GM23248 (cell line): ENCODE data around the gene C1QTNF1. TPM values are rescaled to one million over a fixed set of nuclear protein-coding genes. Genes with fewer than 3 reads are reported as not detected.

ENCODE experiments used
- DNase-seq: peaks from one replicate; pipeline ENCODE4 v3.0.0-alpha.2; 2015
- H2AFZ ChIP-seq: fragments of 200-600 bp; sonication (generic); 2 replicates; pipeline ENCODE4 v1.6.1; 2016; ENCODE audit warnings: antibody characterized with exemption
- H3F3A ChIP-seq: fragments of 200-600 bp; sonication (generic); 2 replicates; pipeline ENCODE4 v1.6.1; 2016; ENCODE audit warnings: mild to moderate bottlenecking, antibody characterized with exemption, mixed run types; ENCODE audit not compliant: insufficient read depth
- H3K27ac ChIP-seq: fragments of 200-600 bp; sonication (generic); 2 replicates; pipeline ENCODE4 v1.5.1; 2016; ENCODE audit warnings: mild to moderate bottlenecking
- H3K27me3 ChIP-seq: fragments of 200-600 bp; sonication (generic); replicated peaks from 2 replicates; pipeline ENCODE4 v1.6.1; 2016; ENCODE audit warnings: mild to moderate bottlenecking; ENCODE audit not compliant: insufficient read depth
- H3K36me3 ChIP-seq: fragments of 200-600 bp; sonication (generic); 2 replicates; pipeline ENCODE4 v1.6.1; 2016; ENCODE audit warnings: low read depth, mild to moderate bottlenecking
- H3K4me1 ChIP-seq: fragments of 200-600 bp; sonication (generic); 2 replicates; pipeline ENCODE4 v1.6.1; 2016; ENCODE audit warnings: mild to moderate bottlenecking; ENCODE audit not compliant: insufficient read depth
- H3K4me2 ChIP-seq: fragments of 200-600 bp; sonication (generic); one replicate; pipeline ENCODE4 v1.6.1; 2016; ENCODE audit warnings: mild to moderate bottlenecking; ENCODE audit not compliant: unreplicated experiment
- H3K4me3 ChIP-seq: fragments of 200-600 bp; sonication (generic); 2 replicates; pipeline ENCODE4 v1.5.1; 2016; ENCODE audit warnings: mild to moderate bottlenecking
- H3K79me2 ChIP-seq: fragments of 200-600 bp; sonication (generic); 2 replicates; pipeline ENCODE4 v1.6.1; 2016; ENCODE audit warnings: mild to moderate bottlenecking; ENCODE audit not compliant: insufficient read depth
- H3K9ac ChIP-seq: fragments of 200-600 bp; sonication (generic); 2 replicates; pipeline ENCODE4 v1.6.1; 2016; ENCODE audit warnings: mild to moderate bottlenecking
- H3K9me2 ChIP-seq: fragments of 200-600 bp; sonication (generic); 2 replicates; pipeline ENCODE4 v1.6.1; 2016; ENCODE audit warnings: mixed run types, mild to moderate bottlenecking, moderate library complexity; ENCODE audit not compliant: insufficient read depth
- H3K9me3 ChIP-seq: fragments of 200-600 bp; sonication (generic); one replicate; pipeline ENCODE4 v1.6.1; 2017; ENCODE audit warnings: low read depth
- H4K20me1 ChIP-seq: fragments of 200-600 bp; sonication (generic); 2 replicates; pipeline ENCODE4 v1.6.0; 2016; ENCODE audit not compliant: insufficient read depth
- EZH2 ChIP-seq: fragments of 200-600 bp; sonication (generic); IDR thresholded peaks from 2 replicates; pipeline ENCODE4 v1.6.1; 2018; ENCODE audit warnings: antibody characterized with exemption, mild to moderate bottlenecking; ENCODE audit not compliant: insufficient read depth, poor library complexity, severe bottlenecking
- EZH2phosphoT487 ChIP-seq: fragments of 200-600 bp; sonication (generic); IDR thresholded peaks from 2 replicates; pipeline ENCODE4 v1.6.1; 2018; ENCODE audit warnings: antibody characterized with exemption, moderate library complexity, mild to moderate bottlenecking, low read depth; ENCODE audit not compliant: insufficient read depth
- WGBS, 2 experiments: methylation state at CpG; one replicate each; pipeline ENCODE4 v1.1.6; 2015 to 2017; ENCODE audit warnings: low lambda C conversion rate in 2 of 2, low coverage in 1 of 2; ENCODE audit errors: missing lambda C conversion rate in 2 of 2; 5-methylcytosine and 5-hydroxymethylcytosine counted together
- in situ Hi-C: fragments of 300-500 bp; cut with MboI; formaldehyde crosslinking; loops from 2 replicates; pipeline ENCODE4 v1.15.0; 2020
- polyA plus RNA-seq: library from polyadenylated mRNA; unstranded; fragments of >200 nt; fragmentation: Nextera tagmentation; extraction: Ambion mirVana; gene quantifications from 2 replicates; pipeline ENCODE4 v1.2.1, GENCODE V29; 2016
- total RNA-seq: library from RNA; depleted of rRNA; stranded (reverse); fragments of >200 nt; shearing (Covaris generic); gene quantifications from 2 replicates; pipeline ENCODE4 v1.2.3, GENCODE V29; 2014

The C1QTNF1 gene
- total and polyA plus RNA-seq, 2 experiments from 2014 or later = 6.1 to 12.2 TPM

DNA sequence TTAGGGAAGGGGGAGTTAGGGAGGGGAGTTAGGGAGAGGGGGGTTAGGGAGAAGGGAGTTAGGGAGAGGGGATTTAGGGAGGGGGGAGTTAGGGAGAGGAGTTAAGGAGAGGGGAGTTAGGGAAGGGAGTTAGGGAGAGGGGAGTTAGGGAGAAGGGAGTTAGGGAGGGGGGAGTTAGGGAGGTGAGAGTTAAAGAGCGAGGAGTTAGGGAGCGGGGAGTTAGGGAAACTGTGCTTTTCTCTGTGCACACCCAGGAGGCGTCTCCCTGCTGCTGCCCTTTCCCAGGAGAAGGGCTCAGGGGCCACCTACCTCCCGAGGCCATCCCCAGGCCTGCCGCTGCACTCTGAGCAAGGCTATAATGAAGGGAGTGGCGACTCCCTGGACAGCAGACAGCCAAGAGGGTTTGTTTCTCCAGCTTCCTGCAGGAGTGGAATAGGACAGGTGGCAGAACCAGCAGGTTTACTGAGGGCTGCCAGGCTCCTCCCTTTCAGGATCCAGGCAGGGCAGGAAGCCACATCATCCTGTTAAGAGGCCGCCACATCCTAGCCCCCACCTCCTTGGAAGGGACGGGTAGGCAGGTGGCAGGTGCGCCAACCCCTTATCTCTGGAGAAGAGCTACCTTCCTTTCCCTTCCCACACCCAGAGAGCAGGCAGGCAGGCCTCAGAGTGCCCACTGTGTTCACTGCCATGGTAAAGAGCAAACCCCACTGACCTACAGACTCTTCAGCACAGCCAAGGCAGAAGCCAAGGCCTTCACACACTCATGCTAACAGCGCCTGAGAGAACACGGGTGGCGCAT, 18.7 kb upstream of the C1QTNF1 start:
- H3K9ac ChIP-seq = no peak overlapping the region
- TF ChIP-seq EZH2phosphoT487 = no peak
- no peak for TF ChIP-seq EZH2
- no peaks in the 10 kb centered on the region for H3K9me3 ChIP-seq
- no peak overlapping the region for H3K27ac ChIP-seq
- WGBS, 2 experiments = 72 to 74% methylated on average over 10 to 12 of the region's 12 CpGs
- DNase-seq = no peak
- H3K4me1 ChIP-seq = peaks cover 19% of the 10 kb centered on the region
- H4K20me1 ChIP-seq = no peaks in the 10 kb centered on the region
- in situ Hi-C loops = no loop called here
- H3K79me2 ChIP-seq = peaks cover 83% of the 10 kb centered on the region
- H3K9me2 ChIP-seq = no peaks in the 10 kb centered on the region
- peaks cover 2% of the 10 kb centered on the region; the same call in 1 of the 2 replicates for H3K36me3 ChIP-seq
- no peaks in the 10 kb centered on the region for H3F3A ChIP-seq
- no peaks in the 10 kb centered on the region for H3K27me3 ChIP-seq
- no peak overlapping the region for H3K4me3 ChIP-seq
- H3K4me2 ChIP-seq = no peak overlapping the region
- no peak overlapping the region for H2AFZ ChIP-seq

DNA sequence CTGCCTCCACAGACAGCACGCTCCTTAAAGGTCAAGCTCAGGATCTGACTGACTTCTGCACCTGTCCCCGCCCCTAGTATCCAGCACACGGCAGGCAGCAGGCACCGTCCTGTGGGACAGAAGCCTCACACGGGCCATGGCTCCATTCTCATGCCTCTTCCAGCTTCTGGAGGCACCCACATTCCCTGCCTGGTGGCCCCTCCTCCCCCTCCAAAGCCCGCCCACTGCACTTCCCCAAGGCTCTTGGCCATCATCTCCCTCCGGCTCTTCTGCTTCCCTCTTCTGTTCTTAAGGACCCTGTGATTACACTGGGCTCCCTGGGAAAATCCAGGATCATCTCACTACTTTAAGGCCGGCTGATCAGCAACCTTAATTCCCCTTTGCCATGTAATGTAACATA, 17.9 kb upstream of the C1QTNF1 start:
- H2AFZ ChIP-seq = no peak overlapping the region
- H3K9me3 ChIP-seq = no peaks in the 10 kb centered on the region
- no peaks in the 10 kb centered on the region for H3K27me3 ChIP-seq
- H3K4me2 ChIP-seq = no peak overlapping the region
- peaks cover 2% of the 10 kb centered on the region; the same call in 1 of the 2 replicates for H3K36me3 ChIP-seq
- H4K20me1 ChIP-seq = no peaks in the 10 kb centered on the region
- 77% methylated on average over 8 of the region's 8 CpGs for WGBS, 2 experiments
- no peak overlapping the region for H3K9ac ChIP-seq
- in situ Hi-C loops = no loop called here
- no peak for TF ChIP-seq EZH2
- TF ChIP-seq EZH2phosphoT487 = no peak
- H3K4me3 ChIP-seq = no peak overlapping the region
- peaks cover 75% of the 10 kb centered on the region for H3K79me2 ChIP-seq
- no peak for DNase-seq
- H3F3A ChIP-seq = 0 out of 2 replicates have a peak, but pooled peaks cover under 1% of the 10 kb centered on the region
- peaks cover 21% of the 10 kb centered on the region for H3K4me1 ChIP-seq
- no peaks in the 10 kb centered on the region for H3K9me2 ChIP-seq
- no peak overlapping the region for H3K27ac ChIP-seq

DNA sequence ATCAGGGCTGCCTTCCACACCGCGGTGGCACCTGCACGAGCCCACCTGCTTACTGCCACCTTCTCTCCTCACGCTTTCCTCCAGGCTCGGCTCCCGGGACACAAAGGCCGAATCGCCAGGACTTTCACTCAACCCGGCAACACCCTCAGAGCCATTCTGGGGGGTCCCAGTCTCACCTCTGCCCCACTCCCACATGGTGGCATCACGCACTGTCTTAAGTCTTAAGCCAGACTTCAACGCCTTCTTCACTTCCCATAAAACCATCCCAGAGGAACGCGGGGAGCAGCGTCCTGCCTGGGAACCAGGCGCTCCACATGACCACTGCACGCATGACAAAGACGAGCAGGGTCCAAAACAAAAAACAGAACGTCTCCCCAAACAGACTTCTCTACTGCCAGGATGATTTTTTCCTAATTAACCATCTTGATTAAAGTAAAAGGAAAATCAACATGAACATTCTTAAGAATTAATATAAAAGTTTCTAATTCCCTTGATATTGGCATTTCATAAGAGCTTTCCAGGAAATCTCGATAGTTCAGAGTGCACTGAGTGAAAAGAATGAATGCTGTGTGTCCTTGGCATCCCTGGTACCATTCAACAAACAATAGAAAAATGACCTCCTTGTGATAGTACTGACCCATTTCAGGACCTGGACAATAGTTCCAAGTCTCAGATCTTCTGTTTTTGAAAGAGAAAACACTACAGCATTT, 17.0 kb upstream of the C1QTNF1 start:
- no peak for DNase-seq
- TF ChIP-seq EZH2phosphoT487 = no peak
- Histone ChIP-seq H3K27ac (no peak overlapping the region), H3K27me3 (no peaks in the 10 kb centered on the region), H3K4me1 (peaks cover 30% of the 10 kb centered on the region), H3K4me3 (no peak overlapping the region; the same call in 1 of the 2 replicates), H3K9me3 (no peaks in the 10 kb centered on the region), H3K9ac (no peak overlapping the region), H3K9me2 (no peaks in the 10 kb centered on the region), H3K4me2 (no peak overlapping the region), H3K79me2 (peaks cover 66% of the 10 kb centered on the region), H3K36me3 (peaks cover 2% of the 10 kb centered on the region; the same call in 1 of the 2 replicates), H4K20me1 (no peaks in the 10 kb centered on the region), H2AFZ (no peak overlapping the region), H3F3A (0 out of 2 replicates have a peak, but pooled peaks cover 6% of the 10 kb centered on the region)
- 76 to 78% methylated on average over 19 of the region's 19 CpGs for WGBS, 2 experiments
- in situ Hi-C loops = no loop called here

DNA sequence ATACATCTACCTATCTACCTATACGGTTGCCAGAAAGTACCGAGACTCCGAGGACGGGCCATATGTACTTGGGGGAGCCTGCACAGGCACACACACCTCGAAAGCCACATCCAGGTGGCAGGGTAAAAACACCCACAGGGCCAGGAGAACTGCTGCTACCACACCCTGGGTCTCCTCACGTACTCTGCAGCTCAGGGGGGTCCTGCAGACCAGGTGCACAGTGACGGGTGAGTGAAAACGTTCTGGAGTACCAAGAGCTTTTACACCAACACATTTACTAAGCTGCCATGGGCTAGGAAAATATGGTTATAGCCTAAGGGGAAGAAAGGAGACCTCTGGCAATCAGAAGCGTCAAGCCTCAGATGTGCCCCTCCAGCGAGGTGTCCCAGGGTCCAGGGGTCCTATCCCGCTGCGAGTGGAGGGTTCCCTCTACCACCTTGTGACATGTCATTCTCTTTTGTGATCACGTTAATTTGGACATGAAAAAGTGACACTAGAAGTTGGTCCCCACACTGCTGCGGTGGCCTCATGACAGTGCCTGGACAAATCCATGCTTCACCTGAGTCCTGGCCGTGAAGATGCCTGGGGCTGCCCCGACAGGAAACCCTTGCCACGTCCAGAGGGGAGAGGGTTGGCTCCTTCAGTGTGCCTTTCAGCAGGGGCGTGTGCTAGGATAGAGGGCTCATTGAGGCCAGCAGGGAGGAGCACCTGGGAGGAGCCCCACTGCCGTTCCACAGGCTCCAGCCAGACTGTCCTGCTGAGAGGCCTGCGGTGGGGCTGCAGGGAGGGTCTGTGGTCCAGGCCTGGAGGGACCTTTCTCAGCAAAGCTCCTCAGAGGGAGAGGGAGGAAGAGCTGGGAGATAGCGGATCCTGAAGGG, 16.2 kb upstream of the C1QTNF1 start:
- no peaks in the 10 kb centered on the region for H3K9me3 ChIP-seq
- H3K4me3 ChIP-seq = peak overlapping the region; percentile 94
- H3F3A ChIP-seq = 0 out of 2 replicates have a peak, but pooled peaks cover 6% of the 10 kb centered on the region
- no peaks in the 10 kb centered on the region for H3K27me3 ChIP-seq
- peak; percentile 16 for DNase-seq
- TF ChIP-seq EZH2 (no peak), EZH2phosphoT487 (no peak)
- in situ Hi-C loops = no loop called here
- peaks cover 30% of the 10 kb centered on the region for H3K4me1 ChIP-seq
- H2AFZ ChIP-seq = no peak overlapping the region
- peak overlapping the region; percentile 93 for H3K4me2 ChIP-seq
- peaks cover 2% of the 10 kb centered on the region; the same call in 1 of the 2 replicates for H3K36me3 ChIP-seq
- H3K9ac ChIP-seq = peak overlapping the region; percentile 98
- H3K27ac ChIP-seq = no peak overlapping the region
- H4K20me1 ChIP-seq = no peaks in the 10 kb centered on the region
- WGBS, 2 experiments = 68 to 70% methylated on average over 20 to 21 of the region's 21 CpGs
- peaks cover 58% of the 10 kb centered on the region for H3K79me2 ChIP-seq
- no peaks in the 10 kb centered on the region for H3K9me2 ChIP-seq
